GM18520 (cell line): Measurements from ENCODE around the gene PXN.

Experiments used
- ATAC-seq: cut with Tn5 transposase; IDR thresholded peaks from one replicate; pipeline ENCODE4 v1.9.1; 2021; ENCODE audit not compliant: unreplicated experiment

PXN gene

DNA sequence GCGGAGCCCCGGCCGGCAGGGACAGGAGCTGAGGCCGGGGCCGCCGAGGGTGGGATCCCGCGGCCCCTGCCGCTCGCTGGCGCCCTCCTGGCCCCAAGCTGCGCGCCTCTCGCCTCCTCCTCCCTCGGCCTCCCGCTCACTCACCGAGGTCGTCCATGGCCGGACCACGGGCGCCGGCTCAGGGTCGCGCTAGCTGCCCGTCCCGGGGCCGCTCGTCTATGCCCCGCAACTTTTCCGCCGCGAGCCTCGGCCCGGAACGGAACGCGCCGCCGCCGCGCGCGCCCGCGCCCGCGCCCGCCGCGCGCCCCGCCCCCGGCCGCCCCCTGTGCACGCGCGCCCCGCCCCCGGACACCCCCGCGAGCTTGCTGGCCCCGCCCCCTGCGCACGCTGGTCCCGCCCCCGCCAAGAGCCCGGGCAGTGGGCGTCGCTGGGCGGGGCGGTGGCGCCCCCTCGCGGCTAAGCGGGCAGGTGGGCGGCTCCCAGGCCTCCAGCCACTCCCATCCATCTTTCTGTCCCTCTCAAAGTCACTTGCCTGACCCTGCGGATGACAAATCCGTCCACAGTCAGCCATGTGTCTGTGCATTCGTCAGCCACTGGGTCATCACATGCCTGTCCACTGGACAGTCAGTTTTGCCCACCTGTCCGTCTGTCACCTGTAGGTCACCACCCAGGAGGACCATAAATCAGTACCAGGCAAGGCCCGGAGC, at the start of gene PXN:
Gene PXN (minus strand): TSS at position 258 of the 707 bp plus-strand sequence. CDS start 101 bp downstream, at position 157.
- ATAC-seq, result peak; percentile 39

GRCh38 chr12:120314220-120314619, 48.7 kb upstream of the PXN start:
- ATAC-seq, result no peak

DNA sequence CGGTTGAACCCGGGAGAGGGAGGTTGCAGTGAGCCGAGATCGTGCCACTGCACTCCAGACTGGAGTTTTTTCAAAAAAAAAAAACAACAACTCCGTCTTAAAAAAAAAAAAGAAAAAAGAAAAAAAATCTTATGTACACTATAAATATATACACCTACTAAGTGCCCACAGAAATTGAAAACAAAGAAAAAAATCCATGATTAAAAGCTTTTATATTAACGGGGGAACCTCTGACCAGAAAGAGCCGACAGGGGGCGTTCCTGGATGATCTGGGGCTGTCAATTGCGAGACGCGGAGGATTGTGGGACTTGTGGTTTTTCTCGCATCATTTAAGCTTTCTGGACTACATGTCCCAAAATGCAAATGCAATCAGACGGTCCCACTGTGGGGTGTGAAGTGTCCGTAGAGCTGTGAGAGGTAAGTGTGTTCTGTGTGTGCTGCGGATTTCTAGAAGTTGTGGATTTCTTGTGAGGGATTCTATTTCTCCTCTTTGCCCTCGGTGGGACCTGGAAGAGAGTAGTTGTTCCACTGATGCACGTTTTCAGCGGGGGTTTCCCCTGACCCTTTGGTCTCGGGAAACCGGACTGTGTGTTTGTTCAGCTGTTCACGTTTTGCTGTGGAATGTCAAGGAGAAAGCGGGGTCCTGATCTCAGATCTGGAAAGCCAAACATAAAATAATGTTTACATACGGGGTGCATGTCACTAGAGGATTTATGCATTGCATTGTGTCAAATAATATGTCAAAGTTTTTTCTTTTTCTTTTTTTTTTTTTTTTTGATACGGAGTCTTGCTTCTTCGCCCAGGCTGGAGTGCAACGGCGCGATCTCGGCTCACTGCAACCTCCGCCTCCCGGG, 36.7 kb upstream of the PXN start, which contains the start of gene SIRT4:
Gene SIRT4 (plus strand): TSS at position 360 of the 854 bp plus-strand sequence. CDS start 1,241 bp downstream, outside the sequence.
- ATAC-seq, result peak; percentile 94

DNA sequence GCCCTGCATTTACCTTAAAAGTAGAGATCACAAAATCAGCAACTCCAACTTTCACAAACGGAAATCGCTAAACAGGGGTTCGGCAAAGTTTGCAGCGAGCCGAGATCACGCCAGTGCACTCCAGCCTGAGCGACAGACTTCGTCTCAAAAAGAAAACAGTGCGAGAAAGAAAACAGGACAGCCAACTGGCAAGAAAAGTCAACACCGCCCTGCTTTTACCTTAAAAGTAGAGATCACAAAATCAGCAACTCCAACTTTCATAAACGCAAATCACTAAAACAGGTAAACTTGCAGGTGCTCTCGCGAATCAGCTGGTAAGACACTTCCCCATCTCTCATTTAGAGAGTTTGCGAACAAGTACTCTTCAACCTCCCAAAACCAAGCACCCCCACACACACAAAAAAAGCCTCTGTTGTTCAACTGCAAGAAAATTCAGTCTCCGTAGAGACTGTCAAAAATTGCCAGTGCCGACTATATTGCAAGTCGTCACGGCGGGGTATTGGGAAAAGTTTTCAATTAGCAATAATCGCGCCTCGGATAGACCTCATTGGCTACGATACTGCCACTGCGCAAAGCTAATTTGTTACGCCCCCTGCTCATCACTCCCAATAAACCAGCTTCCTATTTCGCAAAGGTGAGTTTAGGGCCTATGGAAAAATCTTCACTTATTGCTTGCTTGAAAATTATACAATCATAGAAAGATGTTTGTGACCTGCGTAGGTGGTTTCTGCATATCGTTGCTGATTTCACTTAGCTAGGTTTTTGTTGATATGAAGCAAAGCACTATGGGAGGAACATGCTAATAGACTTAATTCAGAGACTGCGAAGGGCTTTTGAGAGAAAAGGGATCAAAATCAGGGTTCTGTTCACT, 27.4 kb upstream of the PXN start, which contains the start of gene RNU4-1:
Gene RNU4-1 (minus strand): TSS at position 577 of the 871 bp plus-strand sequence.
- peak; percentile 29 for ATAC-seq

- ATAC-seq, result no peak
Measured at GRCh38 chr12:120292411-120292660, 26.8 kb upstream of the PXN start.

- no peak for ATAC-seq
Measured at GRCh38 chr12:120290609-120291305, 25.2 kb upstream of the PXN start.

GRCh38 chr12:120287491-120287890, 22.0 kb upstream of the PXN start:
- ATAC-seq, result no peak

- ATAC-seq, result no peak
Measured at GRCh38 chr12:120286768-120287490, 21.4 kb upstream of the PXN start.

GRCh38 chr12:120284381-120284780, 18.9 kb upstream of the PXN start:
- ATAC-seq, result no peak

- ATAC-seq, result no peak
Measured at GRCh38 chr12:120283318-120283717, 17.8 kb upstream of the PXN start.

GRCh38 chr12:120278137-120279069, 12.9 kb upstream of the PXN start:
- ATAC-seq, result no peak

DNA sequence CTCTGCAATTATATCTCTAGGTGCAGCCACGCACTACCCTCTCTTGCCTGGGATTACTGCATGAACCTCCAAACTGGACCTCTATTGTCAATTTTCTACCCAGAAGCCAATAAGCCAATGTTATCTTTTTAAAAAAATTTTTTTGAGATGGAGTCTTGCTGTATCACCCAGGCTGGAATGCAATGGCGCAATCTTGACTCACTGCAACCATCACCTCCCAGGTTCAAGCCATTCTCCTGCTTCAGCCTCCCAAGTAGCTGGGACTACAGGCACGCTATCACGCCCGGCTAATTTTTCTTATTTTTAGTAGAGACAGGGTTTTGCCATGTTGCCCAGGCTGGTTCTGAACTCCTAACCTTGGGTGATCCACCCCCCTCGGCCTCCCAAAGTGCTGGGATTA, 11.2 kb upstream of the PXN start:
- ATAC-seq, result no peak

DNA sequence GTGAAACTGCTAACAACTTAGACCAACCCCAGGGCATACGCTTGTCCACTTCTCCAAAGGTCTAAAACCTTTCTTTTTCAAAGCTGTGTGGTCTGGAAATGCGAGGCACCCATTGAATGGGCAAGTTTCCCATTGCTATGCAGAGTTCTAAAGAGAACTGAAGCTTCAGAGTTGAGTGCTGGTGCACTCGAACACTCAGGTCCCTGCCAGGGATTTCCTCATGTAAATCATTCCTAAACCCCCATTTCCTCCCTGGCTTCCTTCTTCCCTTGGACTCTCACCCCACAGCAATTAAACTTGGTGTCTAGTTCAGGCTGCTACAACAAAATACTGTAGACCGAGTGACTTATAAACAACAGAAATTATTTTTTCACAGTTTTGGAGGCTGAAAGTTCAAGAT, 2.2 kb upstream of the PXN start:
- no peak for ATAC-seq

GRCh38 chr12:120266180-120266870, 795 bp upstream of the PXN start:
- ATAC-seq, result no peak

GRCh38 chr12:120264904-120265472, 542 bp downstream of the PXN start:
- ATAC-seq, result no peak

GRCh38 chr12:120264086-120264903, 1.2 kb downstream of the PXN start:
- no peak for ATAC-seq

DNA sequence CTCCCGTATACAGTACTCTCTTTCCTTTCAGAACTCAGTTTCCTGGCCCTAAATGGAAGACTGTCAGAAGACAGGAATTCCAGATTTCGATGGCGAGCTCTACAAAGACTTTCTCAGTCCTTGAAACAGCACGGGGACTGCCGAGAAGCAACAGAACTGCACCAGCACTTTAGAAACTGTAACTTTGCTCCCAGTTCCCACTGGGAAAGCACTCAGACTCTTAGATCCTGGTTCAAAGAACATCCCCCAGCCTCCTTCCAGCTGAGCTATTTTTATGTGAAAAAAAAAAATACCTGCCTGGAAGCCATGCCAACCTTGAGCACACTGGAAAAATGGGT, 1.8 kb downstream of the PXN start:
- ATAC-seq, result no peak
